GM12864 (cell line): ENCODE measurements around the gene NEU4.

Source experiments
- DNase-seq: peaks from one replicate; pipeline ENCODE4 v3.0.0-alpha.2; 2011; ENCODE audit warnings: low read depth
- H3K4me3 ChIP-seq: 2 replicates; pipeline ENCODE4 v1.5.1; 2011; ENCODE audit warnings: mild to moderate bottlenecking, low read depth, low read length, control low read depth
- TF ChIP-seq, protein P1 (sequence below): IDR thresholded peaks from 2 replicates; pipeline ENCODE4 v1.5.1; 2011; ENCODE audit warnings: low read depth, mild to moderate bottlenecking, moderate library complexity, low read length, control low read depth, inconsistent platforms; ENCODE audit errors: missing control alignments

NEU4 gene

DNA sequence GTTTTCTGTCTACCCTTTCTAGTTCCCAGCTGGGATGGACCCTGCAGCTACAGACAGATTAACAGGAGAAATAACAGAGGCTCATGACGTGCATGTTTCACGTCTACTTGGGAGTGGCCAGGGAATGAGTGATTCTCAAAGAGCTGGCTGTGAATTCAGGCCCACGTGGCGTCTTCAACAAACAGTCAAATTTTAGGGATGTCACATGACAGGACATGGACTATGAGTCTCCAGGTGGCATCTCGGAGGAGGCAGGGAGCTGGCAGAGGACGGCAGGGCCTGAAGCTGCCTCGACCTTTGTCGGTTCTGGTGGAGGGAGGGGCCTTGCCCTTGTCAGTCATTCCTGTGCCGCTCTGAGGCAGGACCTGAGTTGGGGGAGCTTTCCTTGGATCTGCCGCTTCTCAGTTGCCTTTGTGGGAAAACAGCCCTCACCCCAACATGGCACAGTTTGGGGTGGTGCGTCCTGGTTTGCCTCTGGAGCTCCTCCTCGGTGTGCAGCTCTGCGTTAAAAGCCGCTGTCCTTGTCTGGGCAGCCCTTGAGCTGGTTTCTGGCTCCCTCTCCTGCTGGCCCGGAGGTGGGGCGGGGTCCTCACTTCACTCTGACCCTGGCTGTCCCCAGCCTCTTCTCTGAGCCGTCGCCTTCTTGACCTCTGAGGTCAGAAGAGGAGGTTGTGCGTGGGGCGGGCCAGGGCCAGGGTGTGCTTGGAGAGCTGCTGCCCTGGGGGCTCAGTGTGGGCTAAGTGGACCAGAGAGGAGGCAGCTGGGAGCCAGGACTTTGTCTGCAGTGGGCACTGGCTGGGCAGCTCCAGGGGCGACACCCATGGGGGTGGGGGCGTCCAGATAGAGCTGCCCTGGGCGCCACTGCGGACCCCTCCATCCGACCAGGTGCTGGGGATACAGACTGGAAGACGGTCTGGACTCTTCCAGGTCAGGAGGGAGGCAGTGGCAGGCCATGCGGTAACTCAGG lies 44.4 kb upstream of the NEU4 start:
- DNase-seq: no peak
- no peak overlapping the region for H3K4me3 ChIP-seq
- TF ChIP-seq, protein P1, sequence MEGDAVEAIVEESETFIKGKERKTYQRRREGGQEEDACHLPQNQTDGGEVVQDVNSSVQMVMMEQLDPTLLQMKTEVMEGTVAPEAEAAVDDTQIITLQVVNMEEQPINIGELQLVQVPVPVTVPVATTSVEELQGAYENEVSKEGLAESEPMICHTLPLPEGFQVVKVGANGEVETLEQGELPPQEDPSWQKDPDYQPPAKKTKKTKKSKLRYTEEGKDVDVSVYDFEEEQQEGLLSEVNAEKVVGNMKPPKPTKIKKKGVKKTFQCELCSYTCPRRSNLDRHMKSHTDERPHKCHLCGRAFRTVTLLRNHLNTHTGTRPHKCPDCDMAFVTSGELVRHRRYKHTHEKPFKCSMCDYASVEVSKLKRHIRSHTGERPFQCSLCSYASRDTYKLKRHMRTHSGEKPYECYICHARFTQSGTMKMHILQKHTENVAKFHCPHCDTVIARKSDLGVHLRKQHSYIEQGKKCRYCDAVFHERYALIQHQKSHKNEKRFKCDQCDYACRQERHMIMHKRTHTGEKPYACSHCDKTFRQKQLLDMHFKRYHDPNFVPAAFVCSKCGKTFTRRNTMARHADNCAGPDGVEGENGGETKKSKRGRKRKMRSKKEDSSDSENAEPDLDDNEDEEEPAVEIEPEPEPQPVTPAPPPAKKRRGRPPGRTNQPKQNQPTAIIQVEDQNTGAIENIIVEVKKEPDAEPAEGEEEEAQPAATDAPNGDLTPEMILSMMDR: no peak

DNA sequence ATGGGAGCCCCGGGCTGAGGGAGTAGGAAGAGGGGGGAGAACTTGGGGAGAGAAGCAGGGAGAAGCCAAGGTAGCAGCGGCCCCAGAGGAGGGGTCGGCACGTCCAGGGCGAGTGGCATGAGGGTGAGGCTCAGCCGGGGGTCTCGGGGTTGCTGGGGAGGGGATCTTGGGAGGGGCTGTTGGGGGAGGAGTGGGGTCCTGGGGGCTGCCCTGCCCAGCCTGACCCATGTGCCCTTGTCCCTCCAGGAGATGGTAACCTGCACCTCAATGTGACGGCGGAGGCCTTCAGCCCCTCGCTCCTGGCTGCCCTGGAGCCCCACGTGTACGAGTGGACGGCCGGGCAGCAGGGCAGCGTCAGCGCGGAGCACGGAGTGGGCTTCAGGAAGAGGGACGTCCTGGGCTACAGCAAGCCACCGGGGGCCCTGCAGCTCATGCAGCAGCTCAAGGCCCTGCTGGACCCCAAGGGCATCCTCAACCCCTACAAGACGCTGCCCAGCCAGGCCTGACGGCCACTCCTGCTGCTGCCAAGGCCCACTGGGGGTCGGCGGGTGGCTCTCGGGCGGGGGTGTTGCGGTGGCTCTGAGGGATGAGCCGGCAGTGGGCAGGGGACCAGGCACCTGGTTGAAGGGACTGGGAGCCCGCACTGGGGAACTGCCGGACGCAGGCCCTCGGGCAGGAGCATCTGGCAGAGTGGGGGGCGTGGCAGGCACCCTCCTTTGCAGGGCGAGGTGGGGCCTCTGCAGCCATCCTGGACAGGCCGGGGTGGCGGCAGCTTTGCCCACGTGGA lies 41.3 kb upstream of the NEU4 start:
- DNase-seq: no peak
- TF ChIP-seq, protein P1: no peak
- H3K4me3 ChIP-seq: no peak overlapping the region

DNA sequence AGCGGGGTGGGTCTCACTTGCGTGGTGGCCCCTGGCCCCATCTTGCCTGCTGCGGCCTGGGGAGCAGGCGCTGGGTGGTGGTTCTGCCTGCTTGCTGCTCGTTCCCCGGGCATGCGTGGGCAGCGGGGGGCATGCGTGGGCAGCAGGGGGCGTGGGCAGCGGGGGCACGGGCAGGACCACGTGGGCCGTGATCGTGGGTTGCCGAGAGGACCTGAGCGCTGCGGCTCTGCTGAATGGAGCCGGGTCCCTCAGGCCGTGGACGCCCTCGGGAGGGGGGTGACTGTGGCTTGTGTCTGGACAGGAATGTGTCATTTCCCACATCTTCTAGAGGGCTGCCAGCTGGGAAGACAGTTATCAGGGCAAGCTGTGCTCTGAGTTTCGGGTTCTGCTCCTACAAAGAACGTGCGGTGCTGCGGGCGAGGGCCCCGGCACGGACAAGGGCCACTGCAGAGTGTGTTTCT lies 40.7 kb upstream of the NEU4 start:
- TF ChIP-seq, protein P1: no peak
- H3K4me3 ChIP-seq: no peak overlapping the region
- DNase-seq: no peak

DNA sequence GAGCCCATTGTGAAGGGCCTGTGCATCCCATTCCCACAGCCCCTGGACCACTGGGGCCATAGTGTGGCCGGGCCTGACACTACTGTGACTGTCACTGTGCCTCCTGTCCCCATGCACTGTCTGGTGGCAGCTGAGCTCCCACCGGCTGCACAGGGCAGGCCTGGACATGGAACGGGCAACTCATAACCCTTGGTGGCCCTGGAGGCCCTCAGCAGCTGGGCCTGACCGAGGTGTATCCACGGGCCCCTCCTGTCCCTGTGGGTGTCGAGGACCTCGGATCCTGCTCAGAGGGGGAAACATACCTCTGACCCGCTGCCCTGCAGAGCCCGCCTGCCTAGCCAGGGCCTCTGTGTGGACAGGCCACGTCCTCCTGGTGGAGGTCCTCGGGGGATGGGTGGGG lies 40.1 kb upstream of the NEU4 start:
- TF ChIP-seq, protein P1: no peak
- no peak for DNase-seq
- no peak overlapping the region for H3K4me3 ChIP-seq

DNA sequence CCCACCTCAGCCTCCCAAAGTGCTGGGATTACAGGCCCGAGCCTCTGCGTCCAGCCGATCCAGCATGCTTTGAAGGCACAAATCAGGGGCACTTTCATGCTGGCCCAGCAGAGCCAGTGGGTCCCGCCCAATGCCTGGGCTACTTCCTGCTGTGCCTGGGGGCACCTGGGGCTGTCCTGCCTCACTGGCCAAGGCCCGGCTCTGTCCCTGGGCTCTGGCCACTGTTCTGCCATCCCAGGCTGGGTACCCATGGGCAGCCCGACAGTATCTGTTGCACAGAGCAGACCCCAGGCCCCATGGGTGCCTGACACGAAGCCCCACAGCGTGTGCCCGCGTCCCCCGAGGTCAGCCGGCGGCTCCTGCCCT lies 39.2 kb upstream of the NEU4 start:
- TF ChIP-seq, protein P1: no peak
- no peak for DNase-seq
- no peak overlapping the region for H3K4me3 ChIP-seq

DNA sequence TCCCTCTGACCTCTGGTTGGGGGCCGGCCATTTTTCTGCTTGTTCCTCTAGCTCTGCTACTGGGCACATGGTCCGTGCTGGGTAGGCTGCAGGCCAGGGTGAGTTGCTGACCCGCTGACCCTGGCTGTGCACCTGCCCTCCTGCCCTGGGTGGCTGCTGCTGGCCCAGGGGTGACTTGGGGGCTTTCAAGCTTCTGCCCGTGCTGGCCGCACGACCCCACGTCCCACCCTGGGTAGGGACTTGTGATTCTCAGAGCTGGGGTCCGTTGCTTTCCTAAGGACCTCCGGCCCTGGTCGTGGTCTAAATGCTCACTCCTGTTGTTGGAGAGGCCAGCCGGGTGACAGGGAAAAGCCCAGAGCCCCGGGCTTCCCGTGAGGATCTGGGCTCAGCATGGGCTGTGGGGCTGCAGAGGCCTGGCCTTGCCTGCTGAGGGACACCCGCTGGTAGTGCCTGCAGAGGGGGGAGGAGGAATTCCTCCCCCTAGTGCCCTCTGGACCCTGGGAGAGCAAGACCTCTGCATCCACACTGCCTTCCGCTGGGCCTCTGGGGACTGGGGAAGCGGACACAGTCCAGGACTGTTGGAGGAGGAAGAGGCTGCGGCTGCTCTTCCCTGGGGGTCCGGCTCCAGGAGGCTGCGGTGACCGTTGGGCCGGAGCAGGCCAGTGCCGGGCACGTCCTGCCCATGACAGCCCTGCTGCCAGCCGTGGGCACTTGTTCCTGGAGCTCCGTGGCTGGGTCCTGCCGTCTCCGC lies 38.6 kb upstream of the NEU4 start:
- DNase-seq: no peak
- TF ChIP-seq, protein P1: no peak

More for the DNA sequence above, 38.6 kb upstream of the NEU4 start:
- H3K4me3 ChIP-seq: no peak overlapping the region
